Calu3 (cell line): ENCODE results near the gene TTLL5. TPM values are rescaled to one million over a fixed set of nuclear protein-coding genes. Genes with fewer than 3 reads are reported as not detected.

Source experiments
- BruUV-seq: library from RNA; stranded (reverse); fragments of 400-500 nt; replicated peaks from 2 replicates; lab custom pipeline; 2021; lab: Mats Ljungman, UMichigan
- CTCF ChIA-PET: fragments of 300-600 bp; sonication (Branson Sonifier 250); formaldehyde crosslinking; loops from one replicate; lab custom pipeline; 2022; ENCODE audit warnings: antibody characterized with exemption; lab: Charles Lee
- DNase-seq: peaks from one replicate; pipeline ENCODE4 v3.0.0; 2022
- H3K27ac Mint-ChIP-seq: one replicate; pipeline ENCODE4 v1.8.0; 2022; ENCODE audit warnings: mixed read lengths; ENCODE audit not compliant: unreplicated experiment
- H3K27me3 Mint-ChIP-seq: one replicate; pipeline ENCODE4 v1.8.0; 2022; ENCODE audit warnings: mixed read lengths; ENCODE audit not compliant: unreplicated experiment
- H3K36me3 Mint-ChIP-seq: one replicate; pipeline ENCODE4 v1.8.0; 2022; ENCODE audit warnings: mild to moderate bottlenecking, moderate library complexity, mixed read lengths; ENCODE audit not compliant: insufficient read depth, unreplicated experiment
- H3K4me1 Mint-ChIP-seq: one replicate; pipeline ENCODE4 v1.8.0; 2022; ENCODE audit warnings: mild to moderate bottlenecking, low read depth, mixed read lengths; ENCODE audit not compliant: unreplicated experiment
- H3K4me3 Mint-ChIP-seq: one replicate; pipeline ENCODE4 v1.8.0; 2022; ENCODE audit warnings: mild to moderate bottlenecking, low read depth, moderate library complexity, mixed read lengths; ENCODE audit not compliant: unreplicated experiment
- H3K9me3 Mint-ChIP-seq: one replicate; pipeline ENCODE4 v1.8.0; 2022; ENCODE audit warnings: low read depth, mixed read lengths; ENCODE audit not compliant: unreplicated experiment
- intact Hi-C: fragments of 100-400 bp; cut with micrococcal nuclease; formaldehyde crosslinking; loops from one replicate; pipeline ENCODE4 v1.10.0; 2022; ENCODE audit not compliant: unreplicated experiment
- total RNA-seq: library from RNA; stranded (reverse); gene quantifications from 2 replicates; pipeline ENCODE4 v1.2.3, GENCODE V29; 2022
- TF ChIP-seq, protein P1 (sequence below): fragments of 200-600 bp; IDR thresholded peaks from one replicate; pipeline ENCODE4 v1.8.0; 2022; ENCODE audit warnings: antibody characterized with exemption; ENCODE audit not compliant: unreplicated experiment

The TTLL5 gene
- total RNA-seq, 1 experiment from 2014 or later = 47.5 TPM

DNA sequence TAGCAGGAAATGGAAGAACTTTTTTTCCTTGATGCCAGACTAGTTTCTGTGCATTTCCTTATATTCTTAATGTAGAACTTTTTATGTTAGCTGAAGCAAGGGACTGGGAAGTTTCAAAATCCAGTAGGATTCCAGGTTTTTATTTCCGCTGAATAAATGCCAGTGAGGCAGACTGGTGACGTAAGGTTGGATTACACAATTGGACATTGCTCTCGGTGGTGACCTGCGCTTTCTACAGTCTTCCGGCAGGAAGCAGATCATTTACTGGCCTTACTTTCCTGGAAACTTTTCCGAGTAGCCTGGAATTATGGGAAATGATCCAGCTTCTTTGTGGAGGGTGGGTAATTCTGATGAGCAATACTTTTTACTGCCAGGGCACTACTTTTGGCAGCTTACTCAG, 328.1 kb downstream of the TTLL5 start:
- Mint-ChIP-seq H3K9me3 (no peaks in the 10 kb centered on the region), H3K4me3 (no peak overlapping the region), H3K36me3 (peaks cover 13% of the 10 kb centered on the region), H3K4me1 (no peaks in the 10 kb centered on the region), H3K27me3 (peaks cover 3% of the 10 kb centered on the region), H3K27ac (no peak overlapping the region)
- CTCF ChIA-PET = no interaction called here
- TF ChIP-seq, protein P1, sequence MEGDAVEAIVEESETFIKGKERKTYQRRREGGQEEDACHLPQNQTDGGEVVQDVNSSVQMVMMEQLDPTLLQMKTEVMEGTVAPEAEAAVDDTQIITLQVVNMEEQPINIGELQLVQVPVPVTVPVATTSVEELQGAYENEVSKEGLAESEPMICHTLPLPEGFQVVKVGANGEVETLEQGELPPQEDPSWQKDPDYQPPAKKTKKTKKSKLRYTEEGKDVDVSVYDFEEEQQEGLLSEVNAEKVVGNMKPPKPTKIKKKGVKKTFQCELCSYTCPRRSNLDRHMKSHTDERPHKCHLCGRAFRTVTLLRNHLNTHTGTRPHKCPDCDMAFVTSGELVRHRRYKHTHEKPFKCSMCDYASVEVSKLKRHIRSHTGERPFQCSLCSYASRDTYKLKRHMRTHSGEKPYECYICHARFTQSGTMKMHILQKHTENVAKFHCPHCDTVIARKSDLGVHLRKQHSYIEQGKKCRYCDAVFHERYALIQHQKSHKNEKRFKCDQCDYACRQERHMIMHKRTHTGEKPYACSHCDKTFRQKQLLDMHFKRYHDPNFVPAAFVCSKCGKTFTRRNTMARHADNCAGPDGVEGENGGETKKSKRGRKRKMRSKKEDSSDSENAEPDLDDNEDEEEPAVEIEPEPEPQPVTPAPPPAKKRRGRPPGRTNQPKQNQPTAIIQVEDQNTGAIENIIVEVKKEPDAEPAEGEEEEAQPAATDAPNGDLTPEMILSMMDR = no peak
- intact Hi-C loops = no loop called here
- no TSS peak for BruUV-seq
- no peak for DNase-seq

DNA sequence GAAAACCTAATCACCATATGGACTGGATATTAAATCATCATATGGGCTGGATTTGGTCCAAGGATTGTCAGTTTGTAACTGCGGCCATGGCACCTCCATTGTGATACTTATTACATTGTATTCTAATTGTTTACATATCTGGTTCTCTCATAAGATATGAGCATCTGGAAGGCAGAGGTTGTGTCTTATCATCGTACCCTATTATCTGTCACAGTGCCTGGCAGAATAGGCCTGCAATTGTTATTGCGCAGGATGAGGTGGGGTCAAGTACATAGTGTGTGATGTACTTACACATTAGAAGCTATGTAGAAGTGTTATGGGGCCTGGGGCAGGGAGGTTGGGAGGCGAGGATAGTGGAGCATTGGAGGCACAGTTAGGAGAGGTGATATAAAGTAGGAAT, 329.3 kb downstream of the TTLL5 start:
- Mint-ChIP-seq H3K27me3 (no peaks in the 10 kb centered on the region), H3K9me3 (no peaks in the 10 kb centered on the region), H3K27ac (no peak overlapping the region), H3K36me3 (peaks cover 11% of the 10 kb centered on the region), H3K4me3 (no peak overlapping the region), H3K4me1 (no peaks in the 10 kb centered on the region)
- no TSS peak for BruUV-seq
- intact Hi-C loops = no loop called here
- TF ChIP-seq, protein P1 = no peak
- no peak for DNase-seq
- CTCF ChIA-PET = no interaction called here

DNA sequence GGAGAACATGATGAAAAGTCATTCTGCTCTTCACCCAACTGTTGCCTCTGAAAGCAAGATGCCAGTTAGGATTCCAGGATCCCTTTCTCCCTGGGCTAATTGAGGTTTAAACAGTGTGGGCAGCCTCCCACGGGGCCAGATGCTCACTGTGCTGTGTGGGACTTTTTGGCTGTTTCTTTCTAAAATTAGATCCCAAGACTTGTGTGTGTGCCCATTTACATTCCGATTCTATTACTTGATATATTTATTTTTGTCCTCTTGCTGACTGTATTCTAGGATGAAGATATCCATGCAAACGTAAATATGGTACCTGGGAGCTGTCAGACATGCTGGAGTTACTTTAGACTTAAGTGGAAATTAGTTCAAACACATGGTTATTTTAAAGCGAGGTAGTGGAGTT, 330.7 kb downstream of the TTLL5 start:
- no peaks in the 10 kb centered on the region for H3K9me3 Mint-ChIP-seq
- intact Hi-C loops = no loop called here
- TF ChIP-seq, protein P1 = no peak
- H3K27me3 Mint-ChIP-seq = no peaks in the 10 kb centered on the region
- H3K27ac Mint-ChIP-seq = no peak overlapping the region
- CTCF ChIA-PET = no interaction called here
- no TSS peak for BruUV-seq
- H3K36me3 Mint-ChIP-seq = no peaks in the 10 kb centered on the region
- DNase-seq = no peak
- H3K4me1 Mint-ChIP-seq = no peaks in the 10 kb centered on the region
- no peak overlapping the region for H3K4me3 Mint-ChIP-seq

DNA sequence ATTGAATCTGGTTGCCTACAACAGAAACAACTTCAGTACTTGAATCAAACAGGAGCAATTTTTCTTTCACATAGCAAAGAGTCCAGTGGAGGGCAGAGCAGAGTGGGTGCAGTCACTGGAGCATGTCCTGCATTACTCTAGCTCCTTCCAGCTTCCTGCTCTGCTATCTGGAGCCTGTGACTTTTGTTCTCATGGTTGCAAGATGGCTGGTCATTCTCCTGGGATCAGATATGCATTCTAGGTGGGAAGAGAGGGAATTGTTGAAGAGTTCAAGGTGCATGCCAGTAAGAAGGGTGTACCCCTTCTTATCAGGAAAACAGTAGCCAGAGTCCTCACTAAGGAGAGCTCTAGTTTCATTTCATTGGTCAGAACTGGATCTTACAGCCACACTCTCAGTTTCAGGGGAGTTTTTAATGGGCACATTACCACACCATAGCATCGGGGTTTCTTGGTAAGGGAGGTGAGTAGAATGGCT, 332.6 kb downstream of the TTLL5 start:
- Mint-ChIP-seq H3K9me3 (no peaks in the 10 kb centered on the region), H3K4me1 (no peaks in the 10 kb centered on the region), H3K27me3 (no peaks in the 10 kb centered on the region), H3K27ac (no peak overlapping the region), H3K36me3 (peaks cover 4% of the 10 kb centered on the region), H3K4me3 (no peak overlapping the region)
- intact Hi-C loops = no loop called here
- TF ChIP-seq, protein P1 = no peak
- no TSS peak for BruUV-seq
- no peak for DNase-seq
- CTCF ChIA-PET = interaction anchor here (0.7 kb wide), 1 partner anchor 261 kb away, joined by 3 read pairs; no protein-coding TSS in a partner anchor
